T-helper 2 cell treated with Interferon-gamma antibody and Interleukin-4, amounts not matched to agents 5 μg/mL and 100 μg/mL, for 36 hours (primary cell): ENCODE results near the gene MYO18B.

Source experiments
- DNase-seq: peaks from one replicate; pipeline ENCODE4 v3.0.0; 2021; ENCODE audit warnings: low spot score
- H3K27ac Mint-ChIP-seq: one replicate; pipeline ENCODE4 v1.8.0; 2021; ENCODE audit warnings: mild to moderate bottlenecking, mixed read lengths
- H3K27me3 Mint-ChIP-seq: one replicate; pipeline ENCODE4 v1.8.0; 2021; ENCODE audit warnings: low read depth, mixed read lengths
- H3K36me3 Mint-ChIP-seq: one replicate; pipeline ENCODE4 v1.8.0; 2021; ENCODE audit warnings: low read depth, mixed read lengths
- H3K4me1 Mint-ChIP-seq: one replicate; pipeline ENCODE4 v1.8.0; 2021; ENCODE audit warnings: low read depth, mixed read lengths
- H3K4me3 Mint-ChIP-seq: one replicate; pipeline ENCODE4 v1.8.0; 2022; ENCODE audit warnings: mild to moderate bottlenecking, moderate library complexity, mixed read lengths
- H3K9me3 Mint-ChIP-seq: one replicate; pipeline ENCODE4 v1.8.0; 2021; ENCODE audit warnings: mixed read lengths

Gene MYO18B

DNA sequence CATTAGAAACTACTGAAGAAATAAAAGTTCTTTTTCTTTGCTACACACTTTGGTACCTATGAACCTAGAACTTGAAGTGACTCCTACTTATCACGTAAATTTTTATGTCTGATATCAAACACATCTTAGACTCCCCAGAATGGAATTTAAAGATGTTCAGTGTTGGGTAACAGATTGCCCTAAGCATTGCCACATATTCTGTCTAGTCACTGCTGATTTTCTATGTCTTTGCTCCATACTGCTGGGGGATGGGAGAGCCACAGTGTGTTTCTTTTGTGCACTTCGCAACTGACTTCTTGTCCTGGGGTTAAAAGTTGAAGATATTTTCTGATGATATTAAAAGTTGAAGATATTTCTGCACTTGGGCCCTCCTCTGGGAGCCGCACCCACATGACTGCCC is 19.4 kb upstream of the MYO18B start:
- Mint-ChIP-seq H3K4me1 (peaks cover 27% of the 10 kb centered on the region), H3K9me3 (no peaks in the 10 kb centered on the region), H3K4me3 (no peak overlapping the region), H3K27ac (no peak overlapping the region), H3K36me3 (peaks cover 55% of the 10 kb centered on the region), H3K27me3 (no peaks in the 10 kb centered on the region)
- DNase-seq: no peak

DNA sequence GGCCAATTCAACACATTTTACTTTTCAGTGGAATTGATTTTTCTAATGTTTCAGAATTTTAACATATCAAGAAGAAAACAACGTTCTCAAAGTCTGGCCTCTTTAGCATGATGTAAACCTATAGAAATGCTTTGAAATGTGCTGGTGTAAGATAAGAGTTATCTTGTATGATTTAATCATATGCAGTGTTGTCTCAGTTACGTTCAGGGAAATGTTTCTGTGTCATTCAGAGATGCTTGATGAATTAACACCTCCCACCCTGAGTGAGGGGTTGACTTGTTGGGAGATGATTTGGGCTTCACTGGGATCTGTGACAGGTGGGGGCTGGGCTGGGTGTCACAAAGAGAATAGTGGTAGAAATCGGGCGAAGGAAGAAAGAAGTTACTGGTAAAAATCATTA is 15.7 kb upstream of the MYO18B start:
- no peaks in the 10 kb centered on the region for H3K27me3 Mint-ChIP-seq

DNA sequence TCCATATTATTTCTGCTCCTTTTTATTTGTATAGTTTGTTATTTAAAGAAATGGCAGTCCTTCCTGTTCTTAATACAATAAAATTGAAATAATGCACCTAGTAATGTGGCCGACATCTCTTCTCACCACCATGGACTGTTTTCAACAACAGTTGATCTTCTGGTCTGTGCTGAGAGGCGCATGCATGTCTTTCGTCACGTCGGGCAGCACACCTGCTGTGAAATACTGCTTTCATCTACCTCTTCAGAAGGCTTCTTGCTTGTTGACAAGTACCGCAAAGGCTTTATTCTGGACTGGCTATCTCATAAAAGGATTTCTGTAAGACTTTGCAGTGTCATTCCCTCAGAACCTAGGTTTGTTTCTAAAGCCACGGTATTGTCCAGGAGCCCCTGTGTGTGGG is 13.9 kb upstream of the MYO18B start:
- no peak overlapping the region for H3K27ac Mint-ChIP-seq
- peaks cover 41% of the 10 kb centered on the region for H3K4me1 Mint-ChIP-seq
- peaks cover 62% of the 10 kb centered on the region for H3K36me3 Mint-ChIP-seq
- H3K27me3 Mint-ChIP-seq: no peaks in the 10 kb centered on the region
- H3K9me3 Mint-ChIP-seq: no peaks in the 10 kb centered on the region
- no peak overlapping the region for H3K4me3 Mint-ChIP-seq
- no peak for DNase-seq

More for the DNA sequence above, 15.7 kb upstream of the MYO18B start:
- Mint-ChIP-seq H3K9me3 (no peaks in the 10 kb centered on the region), H3K4me1 (peaks cover 37% of the 10 kb centered on the region), H3K36me3 (peaks cover 63% of the 10 kb centered on the region), H3K27ac (peak overlapping the region; percentile 92), H3K4me3 (peak overlapping the region; percentile 55)
- DNase-seq: peak; percentile 60

DNA sequence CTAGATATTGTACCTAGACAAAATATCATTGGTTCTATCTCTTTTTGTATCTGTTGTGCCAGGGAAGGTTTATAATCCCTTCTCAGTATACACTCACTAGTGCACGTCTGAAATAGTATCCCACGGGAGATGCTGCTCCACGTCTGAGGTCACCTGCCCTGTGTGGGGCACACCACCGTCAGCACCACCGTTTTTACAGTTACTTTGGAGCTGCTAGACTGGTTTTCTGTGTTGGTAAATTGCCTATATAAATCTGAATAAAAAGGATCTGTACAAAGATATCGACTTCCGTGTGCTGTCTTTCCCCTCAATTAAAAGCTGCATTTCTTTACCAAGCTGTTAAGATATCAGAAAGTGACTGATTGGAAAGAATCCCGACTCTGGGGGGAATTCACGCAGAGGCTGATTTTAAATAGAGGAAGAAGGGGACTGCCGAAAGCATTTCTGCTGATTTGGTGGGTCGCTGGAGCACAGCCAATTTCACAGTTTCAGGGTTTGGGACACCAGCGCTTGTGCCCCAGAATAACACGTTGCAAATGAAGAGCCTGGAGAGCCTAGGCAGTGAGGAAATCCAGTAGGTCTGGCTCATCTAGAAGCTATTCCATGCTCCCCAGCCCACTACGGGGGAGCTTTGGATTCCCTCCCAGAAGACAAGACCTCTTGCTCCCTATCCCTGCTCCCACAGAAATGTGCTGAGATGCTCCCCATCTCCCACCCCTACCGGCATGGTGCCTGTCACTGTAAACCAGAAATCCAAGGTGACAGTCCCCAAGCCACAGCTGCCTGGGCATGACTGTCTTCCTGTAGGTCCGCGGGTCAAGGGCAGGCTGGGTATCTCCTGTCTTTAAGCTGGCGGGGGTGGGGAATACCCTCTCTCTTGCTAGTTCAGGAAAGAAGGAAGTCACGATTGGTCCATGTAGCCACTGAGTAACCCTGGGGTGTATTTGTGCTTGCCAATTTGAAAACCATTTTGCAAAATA is 12.7 kb upstream of the MYO18B start:
- Mint-ChIP-seq H3K9me3 (peaks cover 4% of the 10 kb centered on the region), H3K36me3 (peaks cover 54% of the 10 kb centered on the region), H3K27ac (no peak overlapping the region), H3K4me3 (no peak overlapping the region), H3K27me3 (no peaks in the 10 kb centered on the region), H3K4me1 (peaks cover 43% of the 10 kb centered on the region)
- DNase-seq: no peak

DNA sequence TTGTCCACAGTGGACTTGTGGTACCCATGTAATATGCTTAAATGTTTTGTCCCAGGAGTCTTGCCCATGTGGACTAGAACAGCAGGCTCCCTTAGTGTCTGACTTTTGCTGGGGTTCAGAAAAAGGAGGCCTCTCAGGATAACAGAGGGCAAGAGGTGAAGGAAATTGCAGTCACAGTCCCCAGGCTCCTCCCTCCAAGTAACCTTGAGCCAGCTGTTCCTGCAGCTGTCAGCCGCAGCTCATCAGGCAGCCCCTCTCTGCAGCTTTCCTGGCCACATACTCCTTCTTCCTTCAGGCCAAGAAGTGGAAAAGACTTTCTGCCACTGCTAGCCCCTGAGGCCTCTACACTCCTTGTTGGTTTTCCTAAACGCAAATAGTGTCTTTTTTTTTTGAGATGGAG is 6.3 kb upstream of the MYO18B start:
- no peaks in the 10 kb centered on the region for H3K27me3 Mint-ChIP-seq
- peaks cover 56% of the 10 kb centered on the region for H3K4me1 Mint-ChIP-seq
- H3K9me3 Mint-ChIP-seq: peaks cover 11% of the 10 kb centered on the region
- peaks cover 41% of the 10 kb centered on the region for H3K36me3 Mint-ChIP-seq
- H3K27ac Mint-ChIP-seq: peak overlapping the region; percentile 97
- no peak for DNase-seq
- peak overlapping the region; percentile 81 for H3K4me3 Mint-ChIP-seq

DNA sequence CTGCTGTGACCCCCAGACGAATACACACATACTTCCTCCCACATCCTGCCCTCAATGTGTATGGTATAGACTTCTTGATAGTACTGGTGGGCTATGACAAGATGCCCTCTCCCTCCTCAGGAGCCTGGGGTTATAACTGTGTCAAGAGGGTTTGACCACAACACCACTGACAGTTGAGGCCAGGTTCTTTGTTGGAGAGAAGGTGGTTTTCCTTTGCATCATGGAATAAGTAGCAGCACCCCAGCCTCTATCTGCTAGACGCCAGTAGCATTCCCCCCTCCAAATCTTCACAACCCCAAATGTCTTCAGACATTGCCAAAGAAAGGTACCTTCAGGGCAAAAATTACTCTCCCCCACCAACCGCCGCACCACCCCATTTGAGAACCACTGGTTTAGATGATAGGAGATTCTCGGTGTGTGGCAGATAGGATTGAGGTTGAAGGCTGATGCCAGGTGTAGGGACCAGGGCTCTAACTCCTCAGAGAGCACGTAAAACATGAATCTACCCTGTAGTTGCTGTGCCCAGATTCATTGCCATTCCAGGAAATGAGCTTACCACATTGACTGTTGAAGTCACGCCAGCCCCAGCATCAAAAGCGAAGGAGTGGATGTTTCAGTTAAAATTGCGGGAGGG is 5.5 kb upstream of the MYO18B start:
- H3K27ac Mint-ChIP-seq: peak overlapping the region; percentile 97
- no peaks in the 10 kb centered on the region for H3K27me3 Mint-ChIP-seq
- H3K4me3 Mint-ChIP-seq: peak overlapping the region; percentile 81
- H3K36me3 Mint-ChIP-seq: peaks cover 40% of the 10 kb centered on the region
- H3K9me3 Mint-ChIP-seq: peaks cover 11% of the 10 kb centered on the region
- H3K4me1 Mint-ChIP-seq: peaks cover 53% of the 10 kb centered on the region
- peak; percentile 79 for DNase-seq

DNA sequence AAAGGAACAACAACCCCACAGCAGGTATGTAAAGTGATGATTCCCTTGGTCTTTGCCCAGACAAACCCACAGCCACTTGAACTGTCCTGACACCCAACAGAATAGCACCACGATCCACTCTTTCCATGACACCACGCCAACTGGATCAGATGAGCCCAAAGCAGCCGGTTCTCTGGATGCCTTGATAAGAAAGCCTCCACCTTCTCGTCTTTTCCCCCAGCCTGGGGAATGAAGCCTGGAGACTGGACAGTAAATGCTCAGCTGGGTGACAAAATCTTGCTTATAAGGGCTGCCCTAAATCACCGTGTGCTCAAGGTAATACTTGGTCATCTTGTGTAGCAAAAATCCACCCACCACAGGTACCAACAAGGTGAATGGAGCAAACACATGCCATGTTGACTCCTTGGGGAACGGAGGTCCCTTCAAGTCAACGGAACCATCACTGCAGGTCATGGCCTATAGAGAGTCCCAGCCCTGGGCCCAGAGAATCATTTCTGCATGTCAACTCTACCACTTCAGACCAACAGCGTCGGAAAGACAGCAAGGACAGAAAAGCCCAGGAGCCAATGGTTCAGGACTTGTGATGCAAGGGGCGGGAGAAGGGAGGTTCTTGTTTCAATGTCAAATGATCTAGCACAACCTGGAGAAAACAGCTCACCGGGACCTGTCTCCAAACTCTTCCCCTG is 2.2 kb upstream of the MYO18B start:
- H3K27me3 Mint-ChIP-seq: no peaks in the 10 kb centered on the region
- H3K9me3 Mint-ChIP-seq: peaks cover 7% of the 10 kb centered on the region
- no peak for DNase-seq
- peaks cover 33% of the 10 kb centered on the region for H3K36me3 Mint-ChIP-seq
- peaks cover 58% of the 10 kb centered on the region for H3K4me1 Mint-ChIP-seq
- H3K27ac Mint-ChIP-seq: peak overlapping the region; percentile 53
- no peak overlapping the region for H3K4me3 Mint-ChIP-seq

DNA sequence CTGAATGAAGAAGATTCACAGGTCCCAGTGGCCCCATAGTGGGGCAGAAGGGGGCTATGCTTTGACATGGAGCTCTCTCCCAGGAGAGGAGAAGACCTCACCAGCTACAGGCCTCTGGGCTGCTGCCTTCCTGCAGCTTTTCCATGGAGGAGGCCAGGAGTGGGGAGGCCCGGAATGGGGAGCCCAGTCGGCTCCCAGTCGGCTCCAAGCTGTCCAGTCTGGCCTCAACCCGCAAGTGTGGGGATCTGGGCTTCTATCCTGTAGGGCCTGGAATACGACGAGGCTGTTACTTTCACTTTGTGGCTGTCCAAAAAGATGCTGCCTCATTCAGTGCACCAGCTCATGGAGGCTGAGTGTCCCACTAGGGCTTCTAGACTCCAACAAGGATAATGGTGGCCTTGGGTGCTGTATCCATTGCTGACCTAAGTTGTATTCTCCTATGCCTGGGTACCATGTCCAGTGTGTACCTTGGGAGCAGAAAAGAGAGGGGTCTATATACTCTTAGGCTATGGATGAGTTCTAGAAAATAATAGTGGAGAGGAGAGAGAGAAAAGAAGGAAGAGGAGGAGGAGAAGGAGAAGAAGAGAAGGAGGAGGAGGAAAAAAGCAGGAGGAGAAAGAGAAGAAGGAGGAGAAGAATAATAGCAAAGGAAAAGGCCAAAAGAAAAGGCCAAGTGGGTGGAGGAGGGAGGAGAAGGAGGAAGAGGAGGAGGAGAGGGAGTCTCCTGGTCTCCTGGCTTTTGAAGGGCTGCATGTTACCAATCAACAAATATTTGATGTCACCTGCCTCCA is 1.1 kb downstream of the MYO18B start:
- Mint-ChIP-seq H3K36me3 (peaks cover 37% of the 10 kb centered on the region), H3K27me3 (no peaks in the 10 kb centered on the region), H3K4me3 (peak overlapping the region; percentile 1), H3K27ac (peak overlapping the region; percentile 81), H3K4me1 (peaks cover 54% of the 10 kb centered on the region), H3K9me3 (peaks cover 4% of the 10 kb centered on the region)
- DNase-seq: no peak

DNA sequence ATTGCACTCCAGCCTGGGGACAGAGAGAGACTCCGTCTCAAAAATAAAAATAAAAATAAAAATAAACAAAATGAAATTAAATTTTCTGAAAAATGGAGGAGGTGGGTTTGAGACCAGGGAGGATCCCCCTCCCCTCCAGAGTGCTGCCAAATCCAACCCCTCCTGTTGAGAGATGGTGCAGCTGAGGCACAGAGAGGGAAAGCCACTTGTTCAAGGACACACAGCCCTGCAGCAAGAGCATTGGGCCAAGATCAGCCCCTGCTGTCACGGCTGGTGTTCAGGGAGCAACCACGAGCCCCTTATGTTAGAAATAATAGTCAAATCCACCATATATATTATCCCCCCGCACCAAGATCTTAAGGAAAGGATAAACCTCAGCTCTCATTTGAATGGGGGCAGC is 2.7 kb downstream of the MYO18B start:
- H3K9me3 Mint-ChIP-seq: peaks cover 4% of the 10 kb centered on the region
- peaks cover 40% of the 10 kb centered on the region for H3K36me3 Mint-ChIP-seq
- H3K27ac Mint-ChIP-seq: peak overlapping the region; percentile 66
- H3K4me1 Mint-ChIP-seq: peaks cover 62% of the 10 kb centered on the region
- no peak overlapping the region for H3K4me3 Mint-ChIP-seq
- no peaks in the 10 kb centered on the region for H3K27me3 Mint-ChIP-seq
- DNase-seq: no peak

DNA sequence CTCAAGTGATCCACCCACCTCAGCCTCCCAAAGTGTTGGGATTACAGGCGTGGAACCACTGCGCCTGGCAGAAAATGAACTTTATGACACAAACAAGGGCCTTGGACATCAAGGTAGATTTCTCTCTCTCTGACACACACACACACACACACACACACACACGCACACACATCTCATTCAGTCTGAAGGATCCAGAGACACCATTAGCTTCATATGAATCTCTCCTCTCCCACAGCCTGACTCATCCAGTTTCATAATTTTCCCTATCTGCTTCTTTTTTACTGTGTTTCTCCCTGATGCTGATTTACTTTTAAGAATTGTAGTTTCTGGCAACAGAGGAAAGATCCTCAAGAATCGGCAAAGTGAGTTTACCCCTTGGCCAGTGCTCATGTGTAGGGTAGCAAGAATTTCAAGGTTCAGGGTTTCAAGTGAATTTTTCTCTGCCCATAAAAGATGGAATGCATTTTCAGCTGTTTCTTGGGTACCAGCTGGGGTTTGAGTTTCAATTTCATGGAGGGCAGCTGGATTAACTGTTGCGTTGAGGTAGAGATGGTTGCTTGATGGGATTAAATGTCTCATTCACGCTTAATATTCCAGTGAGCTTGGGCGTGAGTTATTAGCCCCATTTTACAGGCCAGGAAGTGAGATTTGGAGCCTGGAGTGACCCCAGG is 3.5 kb downstream of the MYO18B start:
- peak; percentile 40 for DNase-seq
- Mint-ChIP-seq H3K36me3 (peaks cover 42% of the 10 kb centered on the region), H3K27ac (peak overlapping the region; percentile 99), H3K27me3 (no peaks in the 10 kb centered on the region), H3K4me1 (peaks cover 66% of the 10 kb centered on the region), H3K4me3 (peak overlapping the region; percentile 49), H3K9me3 (no peaks in the 10 kb centered on the region)

DNA sequence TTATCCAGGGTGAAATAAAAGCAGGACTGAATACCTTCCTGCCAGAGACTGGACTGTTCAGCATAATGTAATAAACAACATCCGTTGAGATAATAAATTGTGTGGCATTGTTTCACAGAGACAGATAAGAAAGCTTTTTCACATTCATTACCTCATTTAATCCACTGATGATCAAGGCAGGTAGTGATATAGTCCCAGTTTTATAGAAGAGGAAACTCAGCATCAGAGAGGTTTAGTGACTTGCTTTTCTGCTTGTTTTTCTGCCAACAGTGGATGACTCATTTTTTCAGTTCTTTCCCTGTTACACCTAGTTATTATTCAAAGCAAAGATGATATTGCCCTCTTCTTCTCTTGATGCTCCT is 4.0 kb downstream of the MYO18B start:
- peaks cover 44% of the 10 kb centered on the region for H3K36me3 Mint-ChIP-seq
- no peak for DNase-seq
- no peaks in the 10 kb centered on the region for H3K27me3 Mint-ChIP-seq
- peak overlapping the region; percentile 49 for H3K4me3 Mint-ChIP-seq
- H3K9me3 Mint-ChIP-seq: no peaks in the 10 kb centered on the region
- H3K4me1 Mint-ChIP-seq: peaks cover 71% of the 10 kb centered on the region
- H3K27ac Mint-ChIP-seq: peak overlapping the region; percentile 99

DNA sequence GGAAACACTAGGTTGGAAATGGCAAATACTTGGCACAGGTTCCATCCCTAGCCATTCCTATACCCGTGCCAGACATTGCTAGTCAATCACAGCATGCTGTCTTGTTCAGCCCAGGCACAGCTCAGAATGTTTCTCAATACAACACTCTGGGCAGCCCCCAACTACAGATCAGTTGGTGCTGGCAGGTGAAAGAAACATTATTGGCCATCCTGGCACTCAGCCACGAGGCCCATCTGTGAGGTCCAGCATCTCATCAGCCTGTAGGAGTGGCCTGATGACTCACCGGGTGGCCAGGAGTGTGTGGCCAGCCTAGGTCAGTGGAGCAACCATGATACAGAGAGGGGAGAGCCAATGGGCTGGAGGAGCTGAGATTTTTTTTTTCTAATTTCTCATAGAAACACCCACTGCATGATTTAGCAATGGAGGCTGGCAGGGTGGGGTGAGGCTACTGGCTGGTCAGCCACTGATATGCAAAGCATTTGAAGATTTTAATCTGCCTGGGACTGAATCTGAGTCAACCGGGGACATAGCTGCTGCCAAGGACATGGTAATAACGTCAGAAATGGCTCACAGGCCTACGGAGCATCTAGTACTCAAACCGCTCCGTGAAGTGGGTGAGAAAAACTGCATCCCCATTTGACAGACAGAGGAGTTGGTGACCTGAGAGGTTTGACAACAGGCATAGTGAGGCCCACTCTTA is 5.4 kb downstream of the MYO18B start:
- H3K27me3 Mint-ChIP-seq: no peaks in the 10 kb centered on the region
- H3K27ac Mint-ChIP-seq: peak overlapping the region; percentile 99
- peaks cover 72% of the 10 kb centered on the region for H3K4me1 Mint-ChIP-seq

More for the DNA sequence above, 5.4 kb downstream of the MYO18B start:
- no peak overlapping the region for H3K4me3 Mint-ChIP-seq
- no peak for DNase-seq
- H3K9me3 Mint-ChIP-seq: no peaks in the 10 kb centered on the region
- peaks cover 45% of the 10 kb centered on the region for H3K36me3 Mint-ChIP-seq
